Activated CD8-positive, alpha-beta memory T cell treated with anti-CD3 and anti-CD28 coated beads, Interleukin-2, amount 50 U/mL, for 24 hours (primary cell): ENCODE measurements around the gene FKRP.
"Not testable (repeated sequence)": the region's sequence is repeated elsewhere in the genome, so short reads cannot be mapped to it uniquely, and the experiment has no call there.

Experiments used
- DNase-seq: peaks from one replicate; pipeline ENCODE4 v3.0.0-alpha.2; 2020; ENCODE audit errors: extremely low read depth

The FKRP gene

GRCh38 chr19:46755853-46756543 is 10.1 kb downstream of the FKRP start:
- no peak for DNase-seq

- DNase-seq, result no peak
Measured at GRCh38 chr19:46756544-46756888, 10.7 kb downstream of the FKRP start.

DNA sequence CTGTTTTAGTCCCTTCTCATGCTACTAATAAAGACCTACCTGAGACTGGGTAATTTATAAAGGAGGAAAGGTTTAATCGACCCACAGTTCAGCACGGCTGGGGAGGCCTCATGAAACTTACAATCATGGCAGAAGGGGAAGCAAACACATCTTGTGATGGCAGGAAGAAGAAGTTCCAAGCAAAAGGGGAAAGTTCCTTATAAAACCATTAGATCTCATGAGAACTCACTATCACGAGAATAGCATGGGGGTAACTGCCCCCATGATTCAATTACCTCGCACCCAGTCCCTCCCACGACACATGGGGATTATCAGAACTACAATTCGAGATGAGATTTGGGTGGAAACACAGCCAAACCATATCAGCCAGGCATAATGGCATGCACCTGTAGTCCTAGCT is 13.3 kb downstream of the FKRP start:
- no peak for DNase-seq

GRCh38 chr19:46759817-46760333 is 14.0 kb downstream of the FKRP start:
- no peak for DNase-seq

DNA sequence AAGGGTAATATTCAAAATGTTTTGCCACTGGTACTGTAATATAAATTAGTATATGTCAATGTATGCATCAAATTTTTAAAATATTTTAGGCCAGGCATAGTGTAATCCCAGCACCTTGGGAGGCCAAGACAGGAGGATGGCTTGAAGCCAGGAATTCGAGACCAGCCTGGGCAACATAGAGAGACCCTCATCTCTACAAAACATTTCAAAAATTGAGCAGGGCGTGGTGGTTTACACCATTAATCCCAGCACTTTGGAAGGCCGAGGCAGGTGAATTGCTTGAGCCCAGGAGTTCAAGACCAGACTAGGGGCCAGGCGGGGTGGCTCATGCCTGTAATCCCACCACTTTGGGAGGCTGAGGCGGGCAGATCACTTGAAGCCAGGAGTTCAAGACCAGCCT is 14.5 kb downstream of the FKRP start:
- no peak for DNase-seq

DNA sequence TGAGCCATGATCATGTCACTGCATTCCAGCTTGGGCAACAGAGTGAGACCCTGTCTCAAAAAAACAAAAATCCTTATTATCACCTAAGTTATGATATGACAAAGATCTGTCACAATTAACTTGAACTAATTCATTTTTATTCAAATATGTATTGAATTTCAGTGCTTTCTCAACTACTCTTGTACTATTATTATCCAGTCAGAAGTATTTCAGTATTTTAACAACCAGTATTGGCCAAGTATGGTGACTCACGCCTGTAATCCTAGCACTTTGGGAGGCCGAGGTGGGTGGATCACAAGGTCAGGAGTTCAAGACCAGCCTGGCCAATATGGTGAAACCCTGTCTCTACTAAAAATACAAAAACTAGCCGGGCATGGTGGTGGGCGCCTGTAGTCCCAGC is 15.0 kb downstream of the FKRP start:
- not testable (repeated sequence) for DNase-seq

GRCh38 chr19:46761418-46761831 is 15.6 kb downstream of the FKRP start:
- DNase-seq, result no peak

DNA sequence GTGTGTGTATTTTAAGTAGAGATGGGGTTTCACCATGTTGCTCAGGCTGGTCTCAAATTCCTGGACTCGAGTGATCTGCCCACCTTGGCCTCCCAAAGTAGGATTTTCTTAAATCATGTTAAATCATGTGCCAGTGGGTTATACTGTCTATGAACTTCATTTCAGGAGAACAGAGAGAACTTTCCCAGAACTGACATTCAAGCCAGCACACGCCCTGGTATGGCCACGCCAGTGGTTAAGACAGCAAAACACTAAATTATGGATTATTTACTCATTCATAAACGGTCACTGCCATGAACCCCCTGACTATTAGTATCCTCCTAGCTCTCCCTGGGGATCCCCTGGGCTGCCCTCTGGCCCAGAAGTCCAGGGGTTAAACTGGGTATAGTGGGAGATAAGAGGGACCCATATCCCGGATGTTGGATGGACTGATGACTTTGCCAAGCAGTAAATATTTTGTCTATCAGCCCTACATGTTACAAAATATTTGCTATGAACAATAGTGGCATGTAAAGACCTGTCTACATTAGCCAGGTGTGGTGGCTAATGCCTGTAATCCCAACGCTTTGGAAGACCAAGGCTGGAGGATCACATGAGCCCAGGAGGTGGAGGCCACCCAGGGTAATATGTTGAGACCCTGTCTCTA is 16.5 kb downstream of the FKRP start:
- DNase-seq, result no peak

DNA sequence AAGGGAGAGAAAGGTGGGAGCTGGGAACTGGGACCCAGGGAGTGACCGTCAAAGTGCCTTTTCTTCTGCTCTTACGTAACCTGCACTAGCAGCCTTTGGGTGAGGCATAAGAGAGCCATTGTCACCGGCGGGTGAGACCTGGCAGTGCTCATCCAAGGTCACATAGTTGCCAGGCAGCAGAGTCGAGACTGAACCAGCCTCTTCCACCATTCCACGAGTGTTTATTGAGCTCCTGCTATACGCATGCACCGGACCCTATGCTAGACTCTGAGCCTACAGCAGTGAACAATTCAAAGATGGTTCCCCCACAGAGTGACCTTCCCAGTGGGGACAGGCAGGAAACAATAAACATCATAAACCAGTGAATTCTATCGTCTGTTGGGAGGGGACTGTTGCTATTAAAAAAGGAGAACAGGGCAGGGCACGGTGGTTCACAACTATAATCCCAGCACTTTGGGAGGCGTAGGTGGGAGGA is 19.0 kb downstream of the FKRP start:
- no peak for DNase-seq

GRCh38 chr19:46766569-46767317 is 20.9 kb downstream of the FKRP start:
- DNase-seq, result no peak

DNA sequence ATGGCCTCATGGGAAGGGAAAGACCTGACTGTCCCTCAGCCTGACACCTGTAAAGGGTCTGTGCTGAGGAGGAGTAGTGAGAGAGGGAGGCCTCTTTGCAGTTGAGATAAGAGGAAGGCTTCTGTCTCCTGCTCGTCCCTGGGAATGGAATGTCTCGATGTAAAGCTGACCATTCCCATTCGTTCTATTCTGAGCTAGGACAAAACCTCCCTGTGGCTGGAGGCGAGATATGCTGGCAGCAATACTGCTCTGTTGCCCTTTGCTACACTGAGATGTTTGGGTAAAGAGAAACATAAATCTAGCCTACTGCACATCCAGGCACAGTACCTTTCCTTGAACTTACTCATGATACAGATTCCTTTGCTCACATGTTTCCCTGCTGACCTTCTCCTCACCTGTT is 22.9 kb downstream of the FKRP start:
- not testable (repeated sequence) for DNase-seq

DNA sequence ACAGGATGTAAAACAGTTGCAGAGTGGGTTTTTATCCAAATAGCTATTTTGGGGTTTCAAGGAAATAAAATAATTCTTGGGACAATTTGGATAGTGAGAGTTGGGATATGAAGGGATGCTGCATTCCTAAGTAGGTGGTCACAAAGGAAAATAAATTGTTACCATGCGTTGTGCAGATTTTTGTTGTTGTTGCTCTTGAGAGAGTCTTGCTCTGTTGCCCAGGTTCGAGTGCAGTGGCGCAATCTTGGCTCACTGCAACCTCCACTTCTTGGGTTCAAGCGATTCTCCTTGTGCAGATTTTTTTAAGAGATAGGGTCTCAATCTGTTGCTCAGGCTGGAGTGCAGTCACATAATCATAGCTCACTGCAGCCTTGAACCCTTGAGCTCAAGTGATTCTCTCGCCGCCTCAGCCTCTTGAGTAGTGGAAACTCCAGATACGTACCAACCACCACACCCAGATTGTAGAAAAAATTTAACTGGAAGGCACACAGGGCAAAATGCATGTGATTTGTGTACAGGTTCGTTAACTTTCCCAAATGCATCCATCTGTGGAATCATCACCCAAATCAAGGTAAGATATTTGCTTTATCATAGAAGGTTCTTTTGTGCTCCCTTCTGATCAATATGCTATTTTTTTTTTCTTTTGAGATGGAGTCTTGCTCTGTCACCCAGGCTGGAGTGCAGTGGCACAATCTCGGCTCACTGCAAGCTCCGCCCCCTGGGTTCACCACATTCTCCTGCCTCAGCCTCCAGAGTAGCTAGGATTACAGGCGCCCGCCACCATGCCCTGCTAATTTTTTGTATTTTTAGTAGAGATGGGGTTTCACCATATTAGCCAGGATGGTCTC is 26.5 kb downstream of the FKRP start:
- DNase-seq, result no peak

- DNase-seq, result no peak
Measured at GRCh38 chr19:46773018-46773399, 27.2 kb downstream of the FKRP start.

DNA sequence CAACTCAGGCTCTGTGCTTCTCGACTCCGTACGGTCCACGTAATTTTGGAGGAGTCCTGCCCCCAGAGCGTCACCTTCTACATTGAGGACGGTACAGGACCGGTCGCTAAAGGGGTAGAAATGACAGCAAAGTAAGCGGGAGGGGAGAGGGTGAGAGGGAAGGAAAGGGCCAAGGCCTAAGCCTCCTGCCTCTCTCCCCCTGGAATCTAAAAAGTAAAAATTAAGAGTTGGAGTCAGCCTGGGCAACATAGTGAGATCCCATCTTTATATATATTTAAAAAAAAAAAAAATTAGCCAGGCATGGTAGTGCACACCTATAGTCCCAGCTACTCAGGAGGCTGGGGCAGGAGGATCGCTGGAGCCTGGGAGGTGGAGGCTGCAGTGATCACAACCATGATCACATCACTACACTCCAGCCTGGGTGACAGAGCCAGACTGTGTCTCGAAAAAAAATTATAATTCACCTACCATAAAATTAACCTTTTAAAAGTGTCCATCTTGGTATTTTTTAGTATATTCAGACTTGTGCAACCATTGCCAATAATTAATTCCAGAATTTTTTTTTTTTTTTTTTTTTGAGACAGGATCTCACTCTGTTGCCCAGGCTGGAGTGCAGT is 29.9 kb downstream of the FKRP start:
- DNase-seq, result no peak

- DNase-seq, result no peak
Measured at GRCh38 chr19:46776927-46777911, 31.4 kb downstream of the FKRP start.

GRCh38 chr19:46777956-46778645 is 32.2 kb downstream of the FKRP start:
- DNase-seq, result not testable (repeated sequence)

- no peak for DNase-seq
Measured at GRCh38 chr19:46782355-46783019, 36.6 kb downstream of the FKRP start.

DNA sequence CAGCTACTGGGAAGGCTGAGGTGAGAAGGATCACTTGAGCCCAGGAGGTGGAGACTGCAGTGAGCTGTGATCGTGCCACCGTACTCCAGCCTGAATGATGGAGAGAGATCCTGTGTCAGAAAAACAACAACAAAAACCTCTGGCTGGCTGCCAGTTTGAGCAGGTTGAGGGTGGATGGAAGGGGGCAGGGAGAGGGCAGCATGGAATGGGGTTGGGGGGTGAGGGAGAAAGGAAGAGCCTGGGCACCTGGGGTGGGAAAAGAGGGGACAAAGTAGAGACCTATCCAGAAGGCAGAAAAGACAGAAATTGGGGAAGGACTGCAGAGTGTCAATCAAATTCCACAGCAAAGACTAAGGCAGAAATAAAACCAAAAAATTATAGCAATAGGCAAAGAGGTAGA is 37.8 kb downstream of the FKRP start:
- no peak for DNase-seq
